ENCODE data around the gene MCC. TPM values are rescaled to one million over a fixed set of nuclear protein-coding genes. Genes with fewer than 3 reads are reported as not detected.

MCC gene
- total RNA-seq, 4 donors from 2014 or later, result 5.1 to 22.3 (median 13.0) TPM

GRCh38 chr5:113514289-113514635, 26.0 kb upstream of the MCC start:
- Histone ChIP-seq H3K9me3 (no peaks in the 10 kb centered on the region), H3K27ac (peak overlapping the region; percentile 88 to 97 (median 95)), H3K27me3 (no peaks in the 10 kb centered on the region), H3K4me3 (replicated peaks in 1 of 3) (peak overlapping the region; percentile 64 to 88 (median 75)), H3K36me3 (no peaks in the 10 kb centered on the region), H3K4me1 (peaks cover 5 to 9% of the 10 kb centered on the region in 2 donors)
- TF ChIP-seq CTCF (IDR thresholded peaks at IDR 0.05), result no peak
- no peak for TF ChIP-seq POLR2A (IDR thresholded peaks at IDR 0.05)
- WGBS, 2 donors, result 6 to 8% methylated on average over 8 to 9 of the region's 9 CpGs
- peak in 1 of 2 donors; percentile 2 for DNase-seq
- intact Hi-C loops (cut with DNase I), result no loop called here

- intact Hi-C loops (cut with DNase I), result no loop called here
- no peaks in the 10 kb centered on the region for H3K9me3 ChIP-seq
- H3K36me3 ChIP-seq, result no peaks in the 10 kb centered on the region
- WGBS, 2 donors, result 2% methylated on average over 17 to 30 of the region's 72 CpGs
- peak; percentile 80 for DNase-seq
- peaks cover 5 to 9% of the 10 kb centered on the region in 2 donors for H3K4me1 ChIP-seq
- peak within 1 kb of the TSS; percentile 88 to 97 (median 95) for H3K27ac ChIP-seq
- peak within 1 kb of the TSS; percentile 64 to 88 (median 75) for H3K4me3 ChIP-seq (replicated peaks in 1 of 3)
- TF ChIP-seq POLR2A (IDR thresholded peaks at IDR 0.05) (peak in 1 of 2 donors; percentile 86), CTCF (IDR thresholded peaks at IDR 0.05) (peak in 1 of 6 experiments; percentile 23)
- no peaks in the 10 kb centered on the region for H3K27me3 ChIP-seq
Observed at GRCh38 chr5:113513384-113514288, 25.4 kb upstream of the MCC start, which contains the start of gene YTHDC2. YTHDC2 (plus strand) TSS chr5:113513694; CDS start chr5:113513896, 202 bp downstream.

GRCh38 chr5:113512341-113512740, 24.1 kb upstream of the MCC start:
- DNase-seq, result no peak
- H3K36me3 ChIP-seq, result no peaks in the 10 kb centered on the region
- TF ChIP-seq CTCF (IDR thresholded peaks at IDR 0.05) (no peak), POLR2A (IDR thresholded peaks at IDR 0.05) (no peak)
- H3K27me3 ChIP-seq, result no peaks in the 10 kb centered on the region
- H3K27ac ChIP-seq, result no peak overlapping the region
- 84 to 89% methylated on average over 3 of the region's 3 CpGs for WGBS, 2 donors
- no peaks in the 10 kb centered on the region for H3K9me3 ChIP-seq
- H3K4me3 ChIP-seq (replicated peaks in 1 of 3), result no peak overlapping the region
- peaks cover 5 to 9% of the 10 kb centered on the region in 2 donors for H3K4me1 ChIP-seq
- intact Hi-C loops (cut with DNase I), result no loop called here

GRCh38 chr5:113510836-113511451, 22.7 kb upstream of the MCC start:
- H3K27me3 ChIP-seq, result no peaks in the 10 kb centered on the region
- no peak for DNase-seq
- no peak overlapping the region for H3K27ac ChIP-seq
- H3K4me1 ChIP-seq, result peaks cover 5 to 9% of the 10 kb centered on the region in 2 donors
- WGBS, 2 donors, result 59 to 60% methylated on average over 6 of the region's 6 CpGs
- no peaks in the 10 kb centered on the region for H3K36me3 ChIP-seq
- H3K9me3 ChIP-seq, result no peaks in the 10 kb centered on the region
- intact Hi-C loops (cut with DNase I), result no loop called here
- H3K4me3 ChIP-seq (replicated peaks in 1 of 3), result no peak overlapping the region
- TF ChIP-seq POLR2A (IDR thresholded peaks at IDR 0.05) (no peak), CTCF (IDR thresholded peaks at IDR 0.05) (peak in 3 of 6 experiments; percentile 15 to 27 (median 22))

- Histone ChIP-seq H3K27me3 (no peaks in the 10 kb centered on the region), H3K27ac (no peak overlapping the region), H3K9me3 (no peaks in the 10 kb centered on the region), H3K4me3 (replicated peaks in 1 of 3) (no peak overlapping the region), H3K4me1 (no peaks in the 10 kb centered on the region), H3K36me3 (no peaks in the 10 kb centered on the region)
- DNase-seq, result no peak
- TF ChIP-seq POLR2A (IDR thresholded peaks at IDR 0.05) (no peak), CTCF (IDR thresholded peaks at IDR 0.05) (no peak)
- intact Hi-C loops (cut with DNase I), result no loop called here
Observed at GRCh38 chr5:113508756-113509155, 20.5 kb upstream of the MCC start.

All from thyroid gland (tissue), 4 donors.